GM18873 (cell line): ENCODE measurements around the gene TRIP13.
"Not testable (repeated sequence)": the region's sequence is repeated elsewhere in the genome, so short reads cannot be mapped to it uniquely, and the experiment has no call there.

Experiments
- ATAC-seq: cut with Tn5 transposase; IDR thresholded peaks from one replicate; pipeline ENCODE4 v1.9.1; 2021; ENCODE audit warnings: mild to moderate bottlenecking, moderate library complexity, moderate number of reproducible peaks; ENCODE audit not compliant: unreplicated experiment, low FRiP score

The TRIP13 gene

GRCh38 chr5:871596-872298 is 20.9 kb upstream of the TRIP13 start:
- ATAC-seq: no peak

- ATAC-seq: no peak
Observed at GRCh38 chr5:872301-872700, 20.4 kb upstream of the TRIP13 start.

- ATAC-seq: no peak
Observed at GRCh38 chr5:873328-873727, 19.4 kb upstream of the TRIP13 start.

- ATAC-seq: no peak
Observed at GRCh38 chr5:875931-876330, 16.8 kb upstream of the TRIP13 start.

- ATAC-seq: no peak
Observed at GRCh38 chr5:876398-877365, 16.0 kb upstream of the TRIP13 start.

GRCh38 chr5:878125-878524 is 14.6 kb upstream of the TRIP13 start:
- ATAC-seq: no peak

GRCh38 chr5:878677-879076 is 14.0 kb upstream of the TRIP13 start:
- not testable (repeated sequence) for ATAC-seq

GRCh38 chr5:880816-881550 is 11.7 kb upstream of the TRIP13 start:
- no peak for ATAC-seq

GRCh38 chr5:881551-881935 is 11.1 kb upstream of the TRIP13 start:
- ATAC-seq: no peak

- no peak for ATAC-seq
Observed at GRCh38 chr5:882253-883183, 10.2 kb upstream of the TRIP13 start.

GRCh38 chr5:883475-884181 is 9.1 kb upstream of the TRIP13 start:
- ATAC-seq: no peak

GRCh38 chr5:884345-885126 is 8.1 kb upstream of the TRIP13 start:
- ATAC-seq: no peak

GRCh38 chr5:885127-885442 is 7.6 kb upstream of the TRIP13 start:
- no peak for ATAC-seq

- no peak for ATAC-seq
Observed at GRCh38 chr5:885529-885928, 7.2 kb upstream of the TRIP13 start.

- ATAC-seq: no peak
Observed at GRCh38 chr5:886036-886435, 6.6 kb upstream of the TRIP13 start.

GRCh38 chr5:886716-887325 is 5.9 kb upstream of the TRIP13 start:
- ATAC-seq: no peak

GRCh38 chr5:887947-888637 is 4.6 kb upstream of the TRIP13 start:
- no peak for ATAC-seq

GRCh38 chr5:888638-889035 is 4.0 kb upstream of the TRIP13 start:
- ATAC-seq: no peak
